Subcutaneous adipose tissue (tissue), 4 donors: ENCODE measurements around the gene ACE. TPM values are rescaled to one million over a fixed set of nuclear protein-coding genes. Genes with fewer than 3 reads are reported as not detected.

ENCODE experiments used
- total RNA-seq, 4 donors: library from RNA; depleted of rRNA; stranded (reverse); fragments of >200 nt; gene quantifications; one replicate each; pipeline ENCODE4 v1.1.0, GENCODE V29; 2016
- TF ChIP-seq, protein P1 (sequence below): fragments of 450-650 bp; IDR thresholded peaks from one replicate; pipeline ENCODE4 v1.5.1; 2016; ENCODE audit warnings: low read depth, mild to moderate bottlenecking, control low read depth, antibody characterized with exemption, moderate library complexity

Gene ACE
- total RNA-seq, 4 donors from 2014 or later: 5.7 to 95.2 (median 16.8) TPM

DNA sequence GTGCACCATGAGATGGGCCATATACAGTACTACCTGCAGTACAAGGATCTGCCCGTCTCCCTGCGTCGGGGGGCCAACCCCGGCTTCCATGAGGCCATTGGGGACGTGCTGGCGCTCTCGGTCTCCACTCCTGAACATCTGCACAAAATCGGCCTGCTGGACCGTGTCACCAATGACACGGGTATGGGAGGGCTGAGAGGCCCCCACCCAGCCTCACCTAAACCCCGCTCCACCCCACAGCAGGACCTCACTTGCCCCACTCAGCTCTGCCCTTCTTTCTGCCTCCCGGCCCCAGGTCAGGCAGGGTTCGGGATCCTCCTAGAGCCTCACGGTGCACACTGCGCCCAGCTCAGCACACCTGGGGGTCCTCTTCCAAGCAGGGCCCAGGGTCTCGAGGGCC, 5.6 kb downstream of the ACE start:
- TF ChIP-seq, protein P1, sequence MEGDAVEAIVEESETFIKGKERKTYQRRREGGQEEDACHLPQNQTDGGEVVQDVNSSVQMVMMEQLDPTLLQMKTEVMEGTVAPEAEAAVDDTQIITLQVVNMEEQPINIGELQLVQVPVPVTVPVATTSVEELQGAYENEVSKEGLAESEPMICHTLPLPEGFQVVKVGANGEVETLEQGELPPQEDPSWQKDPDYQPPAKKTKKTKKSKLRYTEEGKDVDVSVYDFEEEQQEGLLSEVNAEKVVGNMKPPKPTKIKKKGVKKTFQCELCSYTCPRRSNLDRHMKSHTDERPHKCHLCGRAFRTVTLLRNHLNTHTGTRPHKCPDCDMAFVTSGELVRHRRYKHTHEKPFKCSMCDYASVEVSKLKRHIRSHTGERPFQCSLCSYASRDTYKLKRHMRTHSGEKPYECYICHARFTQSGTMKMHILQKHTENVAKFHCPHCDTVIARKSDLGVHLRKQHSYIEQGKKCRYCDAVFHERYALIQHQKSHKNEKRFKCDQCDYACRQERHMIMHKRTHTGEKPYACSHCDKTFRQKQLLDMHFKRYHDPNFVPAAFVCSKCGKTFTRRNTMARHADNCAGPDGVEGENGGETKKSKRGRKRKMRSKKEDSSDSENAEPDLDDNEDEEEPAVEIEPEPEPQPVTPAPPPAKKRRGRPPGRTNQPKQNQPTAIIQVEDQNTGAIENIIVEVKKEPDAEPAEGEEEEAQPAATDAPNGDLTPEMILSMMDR: no peak

DNA sequence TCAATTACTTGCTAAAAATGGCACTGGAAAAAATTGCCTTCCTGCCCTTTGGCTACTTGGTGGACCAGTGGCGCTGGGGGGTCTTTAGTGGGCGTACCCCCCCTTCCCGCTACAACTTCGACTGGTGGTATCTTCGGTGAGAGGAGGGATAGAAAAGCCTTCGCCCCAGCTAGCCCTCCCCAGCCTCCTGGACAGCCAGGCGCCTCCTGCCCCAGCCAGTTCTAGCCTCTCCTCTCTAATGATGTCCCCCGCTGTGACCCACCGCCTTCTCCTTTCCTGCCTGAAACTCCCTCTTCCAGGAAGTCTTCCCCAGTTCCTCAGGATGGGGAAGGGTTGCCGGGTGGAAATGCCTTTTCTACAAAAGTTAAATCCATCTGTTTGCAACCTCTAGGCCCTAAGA, 6.2 kb downstream of the ACE start:
- TF ChIP-seq, protein P1: no peak

DNA sequence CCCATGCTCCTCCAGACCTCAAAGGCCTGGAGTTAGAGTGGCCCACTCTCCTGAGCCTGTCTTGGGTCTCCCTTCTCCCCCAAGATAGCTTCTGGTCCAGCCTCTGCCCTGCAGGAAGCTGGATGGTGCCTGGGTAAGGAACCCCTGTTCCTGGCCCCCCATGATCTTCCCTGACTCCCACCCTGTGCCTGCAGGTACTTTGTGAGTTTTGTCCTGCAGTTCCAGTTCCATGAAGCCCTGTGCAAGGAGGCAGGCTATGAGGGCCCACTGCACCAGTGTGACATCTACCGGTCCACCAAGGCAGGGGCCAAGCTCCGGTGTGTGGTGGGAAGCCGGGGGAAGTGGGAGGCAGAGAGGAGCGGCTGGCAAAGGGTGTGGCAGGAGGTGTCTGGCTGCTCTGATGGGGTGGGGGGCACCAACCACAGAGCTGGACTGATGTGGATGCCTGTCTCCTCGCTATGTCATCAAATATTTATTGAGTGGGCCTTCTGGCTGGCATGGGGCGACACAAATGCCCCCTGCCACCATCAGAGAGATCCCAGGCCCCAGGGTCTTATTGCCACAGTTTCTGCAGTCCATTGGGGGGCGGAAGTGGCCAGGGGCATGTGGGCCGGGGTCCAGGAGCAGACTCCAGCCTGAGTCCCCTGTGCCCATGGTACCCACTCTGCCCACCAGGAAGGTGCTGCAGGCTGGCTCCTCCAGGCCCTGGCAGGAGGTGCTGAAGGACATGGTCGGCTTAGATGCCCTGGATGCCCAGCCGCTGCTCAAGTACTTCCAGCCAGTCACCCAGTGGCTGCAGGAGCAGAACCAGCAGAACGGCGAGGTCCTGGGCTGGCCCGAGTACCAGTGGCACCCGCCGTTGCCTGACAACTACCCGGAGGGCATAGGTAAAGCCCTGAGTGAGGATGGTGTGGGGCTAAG, 7.1 kb downstream of the ACE start:
- TF ChIP-seq, protein P1: no peak

DNA sequence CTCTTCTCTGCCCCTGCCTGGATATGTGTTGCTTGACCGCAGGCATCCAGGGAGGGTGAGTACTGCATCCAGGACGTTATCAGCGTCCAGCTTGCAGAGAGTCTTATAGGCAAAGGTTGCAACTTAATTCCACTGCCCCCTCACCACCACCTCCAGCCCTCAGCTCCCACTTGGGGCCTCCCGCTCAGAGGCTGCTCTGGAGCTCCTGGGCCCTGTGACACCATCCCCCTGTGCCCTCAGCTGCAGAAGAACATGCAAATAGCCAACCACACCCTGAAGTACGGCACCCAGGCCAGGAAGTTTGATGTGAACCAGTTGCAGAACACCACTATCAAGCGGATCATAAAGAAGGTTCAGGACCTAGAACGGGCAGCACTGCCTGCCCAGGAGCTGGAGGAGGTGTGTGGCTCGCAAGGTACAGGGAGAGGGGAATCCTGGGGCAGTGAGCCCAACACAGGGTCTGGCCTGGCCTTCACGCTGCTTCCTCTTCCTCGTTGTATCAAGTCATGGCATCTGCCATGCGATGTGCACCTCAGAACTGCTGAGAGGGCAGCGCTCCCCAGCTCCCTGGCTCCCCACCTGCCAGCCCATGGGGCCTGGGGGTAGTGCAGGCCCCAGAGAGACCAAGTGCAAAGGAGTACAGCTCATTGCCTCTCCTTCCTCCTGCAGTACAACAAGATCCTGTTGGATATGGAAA, 9.6 kb downstream of the ACE start:
- TF ChIP-seq, protein P1: no peak

DNA sequence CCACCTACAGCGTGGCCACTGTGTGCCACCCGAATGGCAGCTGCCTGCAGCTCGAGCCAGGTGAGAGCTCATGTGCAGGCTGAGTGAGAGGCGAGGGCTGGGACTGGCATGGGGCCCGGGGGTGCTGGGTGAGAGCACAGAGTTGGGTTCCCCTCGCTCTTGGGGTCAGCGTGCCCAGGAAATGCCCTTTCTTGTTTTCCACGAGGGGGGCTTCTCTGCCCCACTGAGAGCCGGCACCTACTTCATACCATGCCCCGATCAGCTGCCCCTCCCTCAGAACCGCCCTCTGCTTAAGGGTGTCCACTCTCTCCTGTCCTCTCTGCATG, 10.1 kb downstream of the ACE start:
- TF ChIP-seq, protein P1: no peak

DNA sequence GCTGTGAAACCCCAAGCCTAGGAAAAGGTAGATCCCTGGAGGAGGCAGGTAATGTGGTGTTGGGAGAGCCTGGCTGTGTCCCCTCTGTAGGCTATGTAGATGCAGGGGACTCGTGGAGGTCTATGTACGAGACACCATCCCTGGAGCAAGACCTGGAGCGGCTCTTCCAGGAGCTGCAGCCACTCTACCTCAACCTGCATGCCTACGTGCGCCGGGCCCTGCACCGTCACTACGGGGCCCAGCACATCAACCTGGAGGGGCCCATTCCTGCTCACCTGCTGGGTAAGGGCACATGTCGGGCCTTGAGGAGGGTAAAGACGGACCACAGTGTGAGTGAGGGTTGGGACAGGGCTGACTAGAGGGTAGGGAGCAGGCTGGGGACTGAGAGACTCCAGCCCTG, 12.0 kb downstream of the ACE start:
- TF ChIP-seq, protein P1: no peak

DNA sequence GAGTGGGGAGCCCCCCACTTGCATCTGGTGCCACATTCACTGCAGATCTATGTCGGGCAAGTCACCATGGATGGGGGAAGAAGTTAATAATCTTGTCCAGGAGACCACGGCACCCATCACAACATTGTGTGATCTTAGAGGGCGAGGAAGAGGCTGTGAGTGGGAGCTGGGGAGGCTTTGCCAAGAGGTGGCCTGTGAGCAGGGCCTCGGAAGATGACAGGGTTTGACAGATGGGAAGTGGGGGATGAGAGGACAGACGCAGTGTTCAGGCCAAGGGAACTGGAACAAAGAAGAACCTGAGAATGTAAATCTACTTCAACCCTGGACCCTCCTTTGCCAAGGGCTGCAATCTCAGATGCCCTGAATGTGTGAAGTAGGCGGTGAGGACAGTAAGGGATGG, 12.4 kb downstream of the ACE start:
- TF ChIP-seq, protein P1: no peak
